Renal pelvis (tissue), 4 donors: ENCODE results near the gene THRB. TPM values are rescaled to one million over a fixed set of nuclear protein-coding genes. Genes with fewer than 3 reads are reported as not detected.
"Not testable (repeated sequence)": the region's sequence is repeated elsewhere in the genome, so short reads cannot be mapped to it uniquely, and the experiment has no call there.

Source experiments
- DNase-seq: peaks from one replicate; pipeline ENCODE4 v3.0.0-alpha.2; 2013
- polyA plus RNA-seq, 3 donors: library from polyadenylated mRNA; unstranded; fragments of 120-200 nt; gene quantifications; one replicate each; pipeline ENCODE4 v1.2.1, GENCODE V29; 2013; ENCODE audit not compliant: insufficient read length in 3 of 3

The THRB gene
- polyA plus RNA-seq, 3 donors: 23.3 to 35.9 (median 29.4) TPM

GRCh38 chr3:24451461-24452099 is 43.1 kb downstream of the THRB start:
- DNase-seq: no peak

GRCh38 chr3:24450160-24450907 is 44.3 kb downstream of the THRB start:
- no peak for DNase-seq

- DNase-seq: no peak
Measured at GRCh38 chr3:24447836-24448235, 46.8 kb downstream of the THRB start.

GRCh38 chr3:24446032-24446431 is 48.6 kb downstream of the THRB start:
- DNase-seq: no peak

DNA sequence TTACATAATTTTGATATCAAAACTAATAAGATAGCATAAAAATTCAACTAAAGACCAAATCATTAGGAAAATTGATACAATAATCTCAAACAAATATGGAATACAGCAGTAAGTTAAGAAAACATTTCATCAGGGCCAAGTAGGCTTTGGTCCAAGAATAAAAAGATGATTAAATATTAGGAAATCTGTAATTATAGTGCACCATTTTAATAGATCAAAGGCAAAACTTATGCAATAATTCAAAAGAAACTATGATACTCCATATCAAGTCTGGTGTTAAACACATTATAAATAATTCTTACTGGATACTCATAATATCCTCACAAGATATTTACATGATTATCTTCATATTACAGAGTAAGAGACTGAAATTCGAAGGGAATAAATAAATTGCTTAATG is 51.2 kb downstream of the THRB start:
- no peak for DNase-seq

- no peak for DNase-seq
Measured at GRCh38 chr3:24440760-24441464, 53.7 kb downstream of the THRB start.

DNA sequence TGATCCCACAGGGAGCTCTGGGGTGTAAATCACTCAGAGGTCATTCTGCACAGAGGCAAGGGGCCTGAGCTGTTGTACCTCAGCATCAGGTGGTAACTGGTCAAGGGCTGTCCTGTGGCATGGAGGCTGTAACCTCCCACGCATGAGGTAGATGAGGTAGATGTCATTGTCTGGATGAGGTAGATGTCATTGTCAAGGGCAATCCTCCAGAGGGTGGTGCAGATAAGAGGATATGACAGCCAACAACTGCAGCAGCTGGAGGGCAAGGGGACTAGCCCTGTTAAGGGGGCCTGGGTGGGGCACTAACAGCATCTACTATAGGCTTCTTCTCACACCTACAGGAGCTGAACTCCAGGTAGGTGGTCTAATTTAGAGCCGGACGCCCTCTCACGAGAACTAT is 55.6 kb downstream of the THRB start:
- DNase-seq: no peak

DNA sequence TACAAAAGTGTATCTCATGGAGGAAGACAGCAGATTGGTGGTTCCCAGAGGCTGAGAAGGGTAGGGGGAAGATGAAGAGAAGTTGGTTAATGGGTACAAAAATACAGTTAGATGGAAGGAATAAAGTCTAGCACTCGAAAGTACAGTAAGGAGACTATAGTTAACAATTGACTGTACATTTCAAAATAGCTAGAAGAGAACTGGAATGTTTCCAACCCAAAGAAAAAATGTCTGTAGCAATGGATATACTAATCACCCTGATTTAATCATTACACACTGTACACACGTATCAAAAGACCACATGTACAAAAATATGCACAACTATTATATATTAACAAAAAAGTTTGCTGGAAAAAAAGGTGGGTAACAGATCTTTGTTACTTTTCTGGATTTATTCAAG is 57.3 kb downstream of the THRB start:
- no peak for DNase-seq

DNA sequence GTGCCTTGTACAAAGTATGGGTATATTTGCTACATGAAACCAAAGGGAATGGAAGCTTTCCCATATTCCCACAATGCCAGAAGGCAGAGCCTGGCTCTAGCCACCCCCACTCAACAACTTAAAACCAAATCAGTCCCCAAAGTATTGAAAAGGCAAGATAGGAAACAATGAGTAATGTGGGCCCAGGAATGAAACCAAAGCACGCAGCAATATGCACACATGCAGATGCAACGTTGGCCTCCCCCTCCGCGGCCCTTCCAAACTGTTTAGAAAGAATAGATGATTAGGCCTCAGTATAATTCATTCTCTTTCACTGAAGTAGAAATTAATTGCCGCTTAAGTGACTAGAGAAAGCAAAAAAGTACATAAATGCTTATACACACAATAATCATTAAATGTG is 59.1 kb downstream of the THRB start:
- DNase-seq: no peak

DNA sequence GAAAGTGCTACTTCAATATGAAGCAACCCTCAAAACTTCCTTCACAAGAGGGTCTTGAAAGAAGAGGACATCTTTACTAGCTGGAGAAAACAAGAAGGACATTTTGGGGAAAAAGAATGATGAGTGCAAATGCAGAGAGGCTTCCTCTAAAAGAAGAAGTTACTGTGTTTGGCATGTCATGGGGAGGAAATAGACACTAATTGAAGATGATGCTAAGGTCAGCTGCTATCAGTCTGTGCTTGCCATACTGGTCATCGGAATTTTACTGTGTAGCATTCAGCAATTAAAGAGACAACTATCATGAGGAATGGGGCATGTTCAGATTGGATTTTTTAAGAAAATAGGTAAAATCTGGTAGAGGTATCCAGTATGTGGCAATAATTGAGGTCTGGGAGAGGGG is 60.0 kb downstream of the THRB start:
- DNase-seq: no peak

DNA sequence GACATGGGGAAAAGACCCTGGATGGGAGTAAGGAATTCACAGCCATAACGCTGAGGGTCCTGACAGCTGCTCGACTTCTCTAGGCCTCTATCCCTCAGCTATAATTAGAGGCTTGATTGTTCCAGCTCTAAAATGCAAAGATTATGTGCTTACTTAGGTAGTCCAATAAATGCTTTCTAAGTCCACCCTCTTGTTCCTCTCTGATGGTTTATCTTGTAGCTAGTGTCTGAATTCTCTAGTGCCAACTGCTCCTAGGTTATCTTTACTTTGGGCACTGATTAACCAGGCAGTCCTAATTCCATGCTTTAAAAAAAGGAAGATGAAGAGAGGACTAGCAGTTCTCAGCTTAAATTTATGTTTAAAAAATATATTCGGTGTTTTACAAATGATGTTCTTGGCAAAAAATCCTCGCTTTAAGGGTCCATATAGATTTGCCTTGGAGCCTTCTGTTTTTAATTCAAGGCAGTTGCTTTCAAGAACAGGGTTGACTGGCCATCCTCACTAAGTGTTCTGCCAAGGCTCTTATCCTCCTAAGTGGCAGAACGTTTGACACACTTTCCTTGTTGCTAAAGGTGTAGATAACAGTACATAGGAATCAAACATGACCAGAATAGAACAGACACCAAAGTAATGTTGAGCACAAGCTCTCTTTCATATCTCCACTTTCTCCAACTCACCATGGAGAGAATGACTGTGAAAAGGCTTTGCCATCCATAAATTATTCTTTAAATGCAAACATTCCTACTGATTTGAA is 60.6 kb downstream of the THRB start:
- no peak for DNase-seq

DNA sequence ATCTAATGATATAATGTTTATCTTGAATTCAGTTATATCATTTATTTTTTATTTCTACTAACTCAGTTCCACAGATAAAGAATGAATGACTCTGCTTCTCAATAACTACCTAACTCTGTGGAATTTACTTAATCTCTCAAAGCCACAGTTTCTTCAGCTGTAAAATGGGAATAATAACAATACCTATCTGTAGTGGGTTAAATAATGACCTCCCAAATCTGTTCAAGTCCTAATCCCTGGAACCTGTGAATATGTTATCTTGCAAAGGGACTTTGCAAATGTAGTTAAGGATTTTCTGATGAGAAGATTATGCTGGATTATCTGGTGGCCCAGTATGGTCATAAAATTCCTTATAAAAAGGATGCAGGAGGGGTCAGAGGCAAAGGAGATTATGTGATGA is 61.7 kb downstream of the THRB start:
- DNase-seq: no peak

GRCh38 chr3:24428481-24428880 is 66.2 kb downstream of the THRB start:
- DNase-seq: no peak

GRCh38 chr3:24426896-24427295 is 67.8 kb downstream of the THRB start:
- DNase-seq: no peak

DNA sequence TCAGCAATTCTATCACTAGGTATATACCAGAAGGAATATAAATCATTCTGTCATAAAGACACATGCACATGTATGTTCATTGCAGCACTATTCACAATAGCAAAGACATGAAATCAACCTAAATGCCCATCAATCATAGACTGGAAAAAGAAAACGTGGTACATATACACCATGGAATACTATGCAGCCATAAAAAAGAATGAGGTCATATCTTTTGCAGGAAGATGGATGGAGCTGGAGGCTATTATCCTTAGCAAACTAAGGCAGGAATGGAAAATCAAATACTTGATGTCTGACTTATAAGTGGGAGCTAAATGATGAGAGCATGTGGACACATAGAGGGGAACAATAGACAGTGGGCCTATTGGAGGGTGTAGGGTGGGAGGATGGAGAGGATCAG is 73.8 kb downstream of the THRB start:
- not testable (repeated sequence) for DNase-seq

DNA sequence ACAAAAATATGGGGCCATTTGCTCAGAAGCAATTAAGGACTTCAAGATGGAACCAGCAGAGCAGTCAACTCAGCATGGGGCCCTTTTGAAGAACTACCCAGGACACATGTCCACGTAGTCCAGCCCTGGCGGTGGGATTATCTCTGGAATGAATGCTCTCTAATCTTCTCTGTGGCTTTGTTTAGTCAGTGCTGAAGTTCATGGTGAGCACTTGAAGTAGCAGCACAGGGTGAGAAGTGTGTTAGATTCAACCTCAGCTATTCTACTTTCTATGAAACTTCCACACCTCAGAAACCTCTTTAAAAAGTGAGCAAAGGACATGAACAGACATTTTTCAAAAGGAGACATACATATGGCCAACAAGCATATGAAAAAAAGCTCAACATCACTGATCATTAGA is 74.4 kb downstream of the THRB start:
- no peak for DNase-seq

- DNase-seq: no peak
Measured at GRCh38 chr3:24419067-24419791, 75.4 kb downstream of the THRB start.

DNA sequence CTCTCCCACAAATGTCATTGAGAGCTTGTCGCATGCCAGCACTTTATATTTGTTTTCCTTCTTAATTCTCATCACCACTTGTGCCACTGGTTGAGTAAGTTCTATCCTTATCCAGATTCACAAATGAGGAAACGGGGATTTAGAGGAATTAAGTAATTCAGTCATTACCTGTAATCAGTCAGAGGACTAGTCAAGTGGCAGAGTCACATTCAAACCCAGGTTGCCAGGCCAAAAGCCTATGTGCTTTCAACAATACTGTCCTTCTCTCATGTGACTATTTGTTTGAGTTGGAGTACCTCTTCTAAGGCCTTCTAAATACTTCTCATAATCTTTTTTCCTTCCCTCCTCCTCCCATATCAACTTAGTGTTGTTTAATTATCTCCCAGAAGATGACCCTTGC is 76.9 kb downstream of the THRB start:
- no peak for DNase-seq

- DNase-seq: no peak
Measured at GRCh38 chr3:24416224-24416623, 78.4 kb downstream of the THRB start.

- DNase-seq: no peak
Measured at GRCh38 chr3:24415824-24416223, 78.8 kb downstream of the THRB start.

- DNase-seq: not testable (repeated sequence)
Measured at GRCh38 chr3:24413662-24414061, 81.0 kb downstream of the THRB start.

- DNase-seq: no peak
Measured at GRCh38 chr3:24410860-24411259, 83.8 kb downstream of the THRB start.
